HepG2 (cell line): ENCODE data around the gene CHADL. TPM values are rescaled to one million over a fixed set of nuclear protein-coding genes. Genes with fewer than 3 reads are reported as not detected.

Source experiments
- AKAP8 ChIP-seq: sonication (generic); formaldehyde crosslinking; IDR thresholded peaks from 2 replicates; pipeline ENCODE4 v1.5.1; 2020; ENCODE audit warnings: mild to moderate bottlenecking, missing genetic modification reagents
- CREB1 ChIP-seq, 2 experiments: fragments of 450-650 bp in 1 of 2; IDR thresholded peaks; 2 replicates each; pipeline ENCODE4 v1.6.1; 2016 to 2017; ENCODE audit warnings: control low read depth in 1 of 2, mild to moderate bottlenecking in 1 of 2, missing compliant biosample characterization in 1 of 2, missing genetic modification characterization in 1 of 2
- ESRRA ChIP-seq: sonication (generic); formaldehyde crosslinking; IDR thresholded peaks from 2 replicates; pipeline ENCODE4 v1.5.1; 2020; ENCODE audit warnings: mild to moderate bottlenecking, low read depth, missing genetic modification reagents
- FOXP4 ChIP-seq: sonication (generic); formaldehyde crosslinking; IDR thresholded peaks from 2 replicates; pipeline ENCODE4 v1.4.0; 2020; ENCODE audit warnings: missing genetic modification reagents
- HMGA1 ChIP-seq: sonication (generic); formaldehyde crosslinking; conservative IDR thresholded peaks from 2 replicates; pipeline ENCODE4 v1.4.0; 2020; ENCODE audit warnings: missing genetic modification reagents
- MATR3 ChIP-seq: sonication (generic); formaldehyde crosslinking; IDR thresholded peaks from 2 replicates; pipeline ENCODE4 v1.4.0; 2020; ENCODE audit warnings: missing genetic modification reagents
- MBD4 ChIP-seq: IDR thresholded peaks from 2 replicates; pipeline ENCODE4 v1.6.1; 2012; ENCODE audit warnings: low read length, inconsistent platforms, borderline replicate concordance
- MTF2 ChIP-seq: sonication (generic); formaldehyde crosslinking; IDR thresholded peaks from 2 replicates; pipeline ENCODE4 v1.5.0; 2020; ENCODE audit warnings: missing genetic modification reagents, borderline replicate concordance
- NFIB ChIP-seq: sonication (generic); formaldehyde crosslinking; IDR thresholded peaks from 2 replicates; pipeline ENCODE4 v1.9.0; 2021; ENCODE audit warnings: missing genetic modification reagents, mild to moderate bottlenecking, borderline replicate concordance
- PITX1 ChIP-seq: sonication (generic); formaldehyde crosslinking; IDR thresholded peaks from 2 replicates; pipeline ENCODE4 v1.5.1; 2020; ENCODE audit warnings: mild to moderate bottlenecking, missing genetic modification reagents
- RERE ChIP-seq: IDR thresholded peaks from 2 replicates; pipeline ENCODE4 v1.6.1; 2016; ENCODE audit warnings: low read depth, missing genetic modification reagents, missing compliant biosample characterization
- SYNCRIP ChIP-seq: fragments of 200-400 bp; formaldehyde crosslinking; IDR thresholded peaks from 2 replicates; pipeline ENCODE4 v1.6.1; 2018; ENCODE audit warnings: mild to moderate bottlenecking, low read depth, low read length; ENCODE audit not compliant: insufficient read depth
- ZFP62 ChIP-seq: sonication (generic); formaldehyde crosslinking; IDR thresholded peaks from 2 replicates; pipeline ENCODE4 v1.4.0; 2020; ENCODE audit warnings: missing genetic modification reagents
- ZNF772 ChIP-seq: sonication (generic); formaldehyde crosslinking; IDR thresholded peaks from 2 replicates; pipeline ENCODE4 v1.5.0; 2020; ENCODE audit warnings: mild to moderate bottlenecking, missing genetic modification reagents
- polyA plus RNA-seq, 8 experiments: library from polyadenylated mRNA; depleted of rRNA in 3 of 8; stranded (reverse) in 7 of 8; unstranded in 1 of 8; fragments of >200 nt; fragmentation: Illumina TruSeq in 4 of 8; extraction: Trizol in 4 of 8; gene quantifications; 2 replicates each; pipeline versions ENCODE4 v1.2.1 to v1.2.3, GENCODE V29; 2011 to 2016; ENCODE audit warnings: low read depth in 4 of 8, missing spikeins in 1 of 8, mixed read lengths in 1 of 8; ENCODE audit not compliant: insufficient read depth in 1 of 8
- total RNA-seq, 5 experiments: library from RNA; depleted of rRNA; stranded (reverse); fragments of >200 nt; fragmentation: Illumina TruSeq; extraction: Trizol; gene quantifications; 2 replicates each; pipeline ENCODE4 v1.2.3, GENCODE V29; 2016; ENCODE audit warnings: low read depth in 1 of 5
- TF ChIP-seq, protein P1 (sequence below): sonication (generic); formaldehyde crosslinking; IDR thresholded peaks from 2 replicates; pipeline ENCODE4 v1.8.1; 2023; ENCODE audit warnings: missing genetic modification reagents, inconsistent platforms, borderline replicate concordance
- TF ChIP-seq, protein P2 (sequence below): sonication (generic); formaldehyde crosslinking; conservative IDR thresholded peaks from 2 replicates; pipeline ENCODE4 v1.4.0; 2020; ENCODE audit warnings: mild to moderate bottlenecking, missing genetic modification reagents, moderate library complexity

Gene CHADL
- total and polyA plus RNA-seq, 2 of the 13 experiments (the other 11 are each of a cell fraction or from before 2014, with no cell fraction given), result 2.8 to 8.1 TPM

DNA sequence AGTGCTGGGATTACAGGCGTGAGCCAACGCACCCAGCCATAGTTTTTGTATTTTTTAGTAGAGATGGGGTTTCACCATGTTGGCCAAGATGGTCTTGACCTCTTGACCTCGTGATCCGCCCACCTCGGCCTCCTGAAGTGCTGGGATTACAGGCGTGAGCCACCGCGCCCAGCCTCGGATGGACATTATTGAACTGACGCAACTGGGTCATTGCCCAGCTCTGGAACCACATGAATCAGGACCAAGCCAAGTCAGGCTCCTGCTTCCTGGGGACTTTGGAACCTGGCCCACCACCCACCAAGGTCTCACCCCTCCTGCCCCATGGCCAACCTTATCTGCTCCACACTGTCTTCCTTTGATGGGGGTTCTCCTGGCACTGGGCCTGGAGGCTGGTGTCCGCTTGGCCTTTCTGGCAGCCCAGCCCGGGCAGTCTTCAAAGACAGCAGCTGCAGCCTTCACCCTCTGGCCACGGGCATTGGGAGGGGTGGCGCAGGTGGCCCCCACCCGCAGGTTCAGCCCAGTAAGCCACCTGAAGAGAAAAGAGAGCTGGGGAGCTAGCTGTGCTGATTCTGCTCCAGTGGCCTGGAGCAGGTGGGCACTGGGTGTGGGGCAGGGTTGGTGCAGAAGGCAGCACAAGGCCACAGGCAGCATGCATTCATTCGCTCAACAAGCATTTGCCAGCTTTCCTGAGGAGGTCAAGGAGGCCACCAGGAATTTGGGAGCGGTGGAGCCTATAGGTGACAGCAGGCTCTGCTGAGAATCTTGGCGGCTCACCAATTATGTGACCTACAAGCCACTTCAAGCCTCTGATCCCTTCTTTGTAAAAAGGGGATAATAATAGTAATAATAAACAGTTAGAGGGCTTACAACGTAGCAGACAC is 5.7 kb downstream of the CHADL start (continued):
- TF ChIP-seq NFIB (CRISPR knock-in tag) (no peak), ESRRA (CRISPR knock-in tag) (no peak), RERE (CRISPR knock-in tag) (0 out of 2 replicates have a peak, but pooled peaks have one; percentile 31), MATR3 (no peak), MTF2 (no peak), SYNCRIP (no peak), HMGA1 (CRISPR knock-in tag) (no peak), ZNF772 (CRISPR knock-in tag) (no peak), CREB1 (IDR thresholded peaks at IDR 0.05) (no peak), CREB1 (CRISPR knock-in tag; IDR thresholded peaks at IDR 0.05) (peak; percentile 30; the same call in 1 of the 2 replicates), ZFP62 (CRISPR knock-in tag) (no peak), MBD4 (no peak), PITX1 (CRISPR knock-in tag) (peak; percentile 49; the same call in 1 of the 2 replicates), FOXP4 (peak; percentile 26; the same call in 1 of the 2 replicates), AKAP8 (CRISPR knock-in tag) (no peak)
- TF ChIP-seq, protein P1, sequence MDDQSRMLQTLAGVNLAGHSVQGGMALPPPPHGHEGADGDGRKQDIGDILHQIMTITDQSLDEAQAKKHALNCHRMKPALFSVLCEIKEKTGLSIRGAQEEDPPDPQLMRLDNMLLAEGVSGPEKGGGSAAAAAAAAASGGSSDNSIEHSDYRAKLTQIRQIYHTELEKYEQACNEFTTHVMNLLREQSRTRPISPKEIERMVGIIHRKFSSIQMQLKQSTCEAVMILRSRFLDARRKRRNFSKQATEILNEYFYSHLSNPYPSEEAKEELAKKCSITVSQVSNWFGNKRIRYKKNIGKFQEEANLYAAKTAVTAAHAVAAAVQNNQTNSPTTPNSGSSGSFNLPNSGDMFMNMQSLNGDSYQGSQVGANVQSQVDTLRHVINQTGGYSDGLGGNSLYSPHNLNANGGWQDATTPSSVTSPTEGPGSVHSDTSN, result no peak
- TF ChIP-seq, protein P2, sequence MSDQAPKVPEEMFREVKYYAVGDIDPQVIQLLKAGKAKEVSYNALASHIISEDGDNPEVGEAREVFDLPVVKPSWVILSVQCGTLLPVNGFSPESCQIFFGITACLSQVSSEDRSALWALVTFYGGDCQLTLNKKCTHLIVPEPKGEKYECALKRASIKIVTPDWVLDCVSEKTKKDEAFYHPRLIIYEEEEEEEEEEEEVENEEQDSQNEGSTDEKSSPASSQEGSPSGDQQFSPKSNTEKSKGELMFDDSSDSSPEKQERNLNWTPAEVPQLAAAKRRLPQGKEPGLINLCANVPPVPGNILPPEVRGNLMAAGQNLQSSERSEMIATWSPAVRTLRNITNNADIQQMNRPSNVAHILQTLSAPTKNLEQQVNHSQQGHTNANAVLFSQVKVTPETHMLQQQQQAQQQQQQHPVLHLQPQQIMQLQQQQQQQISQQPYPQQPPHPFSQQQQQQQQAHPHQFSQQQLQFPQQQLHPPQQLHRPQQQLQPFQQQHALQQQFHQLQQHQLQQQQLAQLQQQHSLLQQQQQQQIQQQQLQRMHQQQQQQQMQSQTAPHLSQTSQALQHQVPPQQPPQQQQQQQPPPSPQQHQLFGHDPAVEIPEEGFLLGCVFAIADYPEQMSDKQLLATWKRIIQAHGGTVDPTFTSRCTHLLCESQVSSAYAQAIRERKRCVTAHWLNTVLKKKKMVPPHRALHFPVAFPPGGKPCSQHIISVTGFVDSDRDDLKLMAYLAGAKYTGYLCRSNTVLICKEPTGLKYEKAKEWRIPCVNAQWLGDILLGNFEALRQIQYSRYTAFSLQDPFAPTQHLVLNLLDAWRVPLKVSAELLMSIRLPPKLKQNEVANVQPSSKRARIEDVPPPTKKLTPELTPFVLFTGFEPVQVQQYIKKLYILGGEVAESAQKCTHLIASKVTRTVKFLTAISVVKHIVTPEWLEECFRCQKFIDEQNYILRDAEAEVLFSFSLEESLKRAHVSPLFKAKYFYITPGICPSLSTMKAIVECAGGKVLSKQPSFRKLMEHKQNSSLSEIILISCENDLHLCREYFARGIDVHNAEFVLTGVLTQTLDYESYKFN, result peak; percentile 77
